ENCODE results near the gene ARFGAP1. TPM values are rescaled to one million over a fixed set of nuclear protein-coding genes. Genes with fewer than 3 reads are reported as not detected.
"Not testable (repeated sequence)": the region's sequence is repeated elsewhere in the genome, so short reads cannot be mapped to it uniquely, and the experiment has no call there.

The ARFGAP1 gene
- total RNA-seq, 2 donors from 2014 or later, result 108 to 128 TPM

GRCh38 chr20:63333241-63333836 lies 60.7 kb downstream of the ARFGAP1 start:
- Mint-ChIP-seq H3K27ac (no peak overlapping the region), H3K4me3 (no peak overlapping the region), H3K27me3 (peaks cover 32% of the 10 kb centered on the region), H3K4me1 (no peaks in the 10 kb centered on the region), H3K36me3 (ENCODE audit: low read depth) (no peaks in the 10 kb centered on the region)
- DNase-seq (no peak), ATAC-seq (no peak)
- H3K9me3 ChIP-seq (ENCODE audit: control insufficient read depth, low read length, poor library complexity, severe bottlenecking), result no peaks in the 10 kb centered on the region

GRCh38 chr20:63334356-63334755 lies 61.7 kb downstream of the ARFGAP1 start:
- no peak for DNase-seq
- H3K4me3 Mint-ChIP-seq, result no peak overlapping the region
- H3K4me1 Mint-ChIP-seq, result no peaks in the 10 kb centered on the region
- ATAC-seq, result no peak
- no peak overlapping the region for H3K27ac Mint-ChIP-seq
- H3K36me3 Mint-ChIP-seq (ENCODE audit: low read depth), result no peaks in the 10 kb centered on the region
- peaks cover 33% of the 10 kb centered on the region for H3K27me3 Mint-ChIP-seq
- H3K9me3 ChIP-seq (ENCODE audit: control insufficient read depth, low read length, poor library complexity, severe bottlenecking), result no peaks in the 10 kb centered on the region

- not testable (repeated sequence) for ATAC-seq; H3K4me1 Mint-ChIP-seq; H3K27ac Mint-ChIP-seq; H3K4me3 Mint-ChIP-seq; H3K36me3 Mint-ChIP-seq (ENCODE audit: low read depth); DNase-seq; H3K9me3 ChIP-seq (ENCODE audit: control insufficient read depth, low read length, poor library complexity, severe bottlenecking)
- peaks cover 33% of the 10 kb centered on the region for H3K27me3 Mint-ChIP-seq
Measured at GRCh38 chr20:63335060-63335459, 62.4 kb downstream of the ARFGAP1 start.

- DNase-seq (no peak), ATAC-seq (no peak)
- no peak overlapping the region for H3K4me3 Mint-ChIP-seq
Measured at GRCh38 chr20:63335711-63336110, 63.1 kb downstream of the ARFGAP1 start.

GRCh38 chr20:63336232-63336752 lies 63.7 kb downstream of the ARFGAP1 start:
- H3K4me1 Mint-ChIP-seq, result no peaks in the 10 kb centered on the region
- no peaks in the 10 kb centered on the region for H3K36me3 Mint-ChIP-seq (ENCODE audit: low read depth)
- DNase-seq (no peak), ATAC-seq (no peak)
- H3K9me3 ChIP-seq (ENCODE audit: control insufficient read depth, low read length, poor library complexity, severe bottlenecking), result no peaks in the 10 kb centered on the region
- no peak overlapping the region for H3K4me3 Mint-ChIP-seq
- peaks cover 38% of the 10 kb centered on the region for H3K27me3 Mint-ChIP-seq
- H3K27ac Mint-ChIP-seq, result no peak overlapping the region

More at GRCh38 chr20:63335711-63336110, 63.1 kb downstream of the ARFGAP1 start:
- Mint-ChIP-seq H3K36me3 (ENCODE audit: low read depth) (no peaks in the 10 kb centered on the region), H3K27me3 (peaks cover 33% of the 10 kb centered on the region), H3K4me1 (no peaks in the 10 kb centered on the region), H3K27ac (no peak overlapping the region)
- H3K9me3 ChIP-seq (ENCODE audit: control insufficient read depth, low read length, poor library complexity, severe bottlenecking), result no peaks in the 10 kb centered on the region

- Mint-ChIP-seq H3K4me3 (no peak overlapping the region), H3K4me1 (no peaks in the 10 kb centered on the region), H3K27ac (no peak overlapping the region), H3K27me3 (peaks cover 51% of the 10 kb centered on the region), H3K36me3 (ENCODE audit: low read depth) (no peaks in the 10 kb centered on the region)
- ATAC-seq (no peak), DNase-seq (no peak)
- H3K9me3 ChIP-seq (ENCODE audit: control insufficient read depth, low read length, poor library complexity, severe bottlenecking), result no peaks in the 10 kb centered on the region
Measured at GRCh38 chr20:63337786-63338420, 65.3 kb downstream of the ARFGAP1 start.

Other genes with a start within 250 kb of the ARFGAP1 start
- gene YTHDF1, start 56.7 kb upstream of the ARFGAP1 start, total RNA-seq, result 10 to 100 TPM; 30.0 to 41.4 TPM
- gene BIRC7, start 36.9 kb upstream of the ARFGAP1 start, total RNA-seq, result not detected
- not detected for gene NKAIN4, start 18.4 kb upstream of the ARFGAP1 start, total RNA-seq
- gene COL20A1, start 20.4 kb downstream of the ARFGAP1 start, total RNA-seq, result under 1 TPM in 1 of 2 donors, not detected in 1; 0.10 TPM
- gene CHRNA4, start 88.5 kb downstream of the ARFGAP1 start, total RNA-seq, result not detected
- not detected for gene KCNQ2, start 199.8 kb downstream of the ARFGAP1 start, total RNA-seq
- under 1 TPM; 0.47 to 0.99 TPM for gene EEF1A2, start 226.3 kb downstream of the ARFGAP1 start, total RNA-seq
- 100 to 1,000 TPM; 149 to 271 TPM for gene PPDPF, start 248.0 kb downstream of the ARFGAP1 start, total RNA-seq